Ovary (tissue), 9 donors: Measurements from ENCODE around the gene CFAP53. TPM values are rescaled to one million over a fixed set of nuclear protein-coding genes. Genes with fewer than 3 reads are reported as not detected.

ENCODE experiments used
- DNase-seq, 5 donors: peaks; one replicate each; pipeline ENCODE4 v3.0.0-alpha.2; 2019 to 2020
- H3K27ac ChIP-seq, 2 donors: fragments of 200-600 bp; one replicate each; pipeline versions ENCODE4 v1.5.1 to v1.8.0; 2019 to 2022
- H3K27me3 ChIP-seq: fragments of 200-600 bp; one replicate; pipeline ENCODE4 v1.8.0; 2022
- H3K36me3 ChIP-seq: fragments of 200-600 bp; sonication (generic); one replicate; pipeline ENCODE4 v1.5.1; 2019
- H3K4me1 ChIP-seq: one replicate; pipeline ENCODE4 v1.8.1; 2013; ENCODE audit warnings: mild to moderate bottlenecking, moderate library complexity; ENCODE audit not compliant: insufficient read depth
- H3K4me3 ChIP-seq: fragments of 200-600 bp; sonication (generic); one replicate; pipeline ENCODE4 v1.5.1; 2017
- H3K9me3 ChIP-seq, 2 donors: fragments of 200-600 bp in 1 of 2; sonication (generic) in 1 of 2; one replicate each; pipeline versions ENCODE4 v1.5.1 to v1.8.1; 2013 to 2019; ENCODE audit warnings: mild to moderate bottlenecking in 1 of 2, moderate library complexity in 1 of 2
- EP300 ChIP-seq: sonication (generic); formaldehyde crosslinking; IDR thresholded peaks from one replicate; pipeline ENCODE4 v1.6.1; 2017; ENCODE audit warnings: antibody characterized with exemption
- POLR2A ChIP-seq: fragments of 450-650 bp; IDR thresholded peaks from one replicate; pipeline ENCODE4 v1.6.1; 2017; ENCODE audit warnings: antibody characterized with exemption, mild to moderate bottlenecking, moderate library complexity
- WGBS, 3 donors: extraction: QIAGEN DNeasy Blood & Tissue Kit in 1 of 3; methylation state at CpG; one replicate each; pipeline versions ENCODE4 v1.1.5 to v1.1.7; 2013 to 2017; 5-methylcytosine and 5-hydroxymethylcytosine counted together
- intact Hi-C, 4 donors: fragments of 100-400 bp; cut with DNase I; formaldehyde crosslinking; loops; one replicate each; pipeline versions ENCODE4 v1.11.0 to v1.15.1; 2022 to 2023
- polyA plus RNA-seq, 2 donors: library from polyadenylated mRNA; stranded (reverse); fragments of 200-250 nt in 1 of 2; fragments of 350-450 nt in 1 of 2; fragmentation: Illumina TruSeq in 1 of 2; extraction: RNeasy Lipid Tissue Mini Kit (QIAGEN cat#74804) in 1 of 2; gene quantifications; one replicate each; pipeline ENCODE4 v1.2.3, GENCODE V29; 2013 to 2014
- total RNA-seq, 7 donors: library from RNA; depleted of rRNA in 2 of 7; stranded (reverse); fragments of >200 nt in 2 of 7; fragmentation: NEBNext Ultra II Directional in 3 of 7; extraction: Animal tissue kit (Norgen Biotek cat#: 25700) in 3 of 7; gene quantifications; one replicate each; pipeline versions ENCODE4 v1.1.0 to v1.2.4, GENCODE V29; 2016 to 2023
- TF ChIP-seq, protein P1 (sequence below), 3 donors: fragments of 450-650 bp in 2 of 3; fragments of 200-600 bp in 1 of 3; IDR thresholded peaks; one replicate each; pipeline versions ENCODE4 v1.5.1 to v1.8.0; 2016 to 2022; ENCODE audit warnings: antibody characterized with exemption in 3 of 3, mild to moderate bottlenecking in 1 of 3
- donor health status: DM: no; HTN: no; CAD: no; lungs with moderate emphysema.
- donor health status: DM: no; HTN: no; CAD: no.
- donor health status: Bipolar disorder and iron deficiency.
- donor health status: DM: yes; HTN: yes; CAD: no.
- donor health status: DM: no; HTN: no; CAD: no.
- donor health status: DM: yes; HTN: yes; CAD: no.

The CFAP53 gene
- total and polyA plus RNA-seq, 9 donors = 0.40 to 9.9 (median 0.61) TPM

DNA sequence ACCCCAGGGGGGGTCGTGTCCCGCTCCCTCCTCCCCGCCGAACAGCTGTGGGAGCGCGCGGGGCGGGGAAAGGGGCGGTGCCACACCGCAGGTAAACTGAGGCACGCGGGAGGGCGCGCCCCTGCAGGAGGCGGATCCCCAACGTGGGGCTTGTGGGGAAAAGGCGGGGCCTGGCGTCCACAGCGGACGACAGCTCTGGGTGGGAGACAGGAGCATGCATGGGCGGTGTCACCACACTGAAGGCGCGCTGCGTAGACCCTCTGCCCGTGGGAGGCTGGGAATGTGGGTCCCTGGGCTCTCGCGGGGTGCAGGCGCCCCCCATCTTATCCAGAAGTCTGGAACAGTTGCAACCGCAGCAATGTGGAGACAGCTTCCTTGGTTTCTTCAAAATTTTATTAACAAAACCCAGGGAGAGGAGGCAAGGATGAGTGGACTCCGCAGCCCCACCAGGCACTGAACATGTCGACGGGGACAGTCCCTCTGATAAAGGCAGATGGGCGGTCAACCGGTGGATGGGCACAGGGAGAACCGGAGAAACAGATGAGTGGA, 15.8 kb upstream of the CFAP53 start:
- H3K9me3 ChIP-seq = no peaks in the 10 kb centered on the region
- TF ChIP-seq POLR2A (no peak), EP300 (no peak)
- TF ChIP-seq, protein P1, sequence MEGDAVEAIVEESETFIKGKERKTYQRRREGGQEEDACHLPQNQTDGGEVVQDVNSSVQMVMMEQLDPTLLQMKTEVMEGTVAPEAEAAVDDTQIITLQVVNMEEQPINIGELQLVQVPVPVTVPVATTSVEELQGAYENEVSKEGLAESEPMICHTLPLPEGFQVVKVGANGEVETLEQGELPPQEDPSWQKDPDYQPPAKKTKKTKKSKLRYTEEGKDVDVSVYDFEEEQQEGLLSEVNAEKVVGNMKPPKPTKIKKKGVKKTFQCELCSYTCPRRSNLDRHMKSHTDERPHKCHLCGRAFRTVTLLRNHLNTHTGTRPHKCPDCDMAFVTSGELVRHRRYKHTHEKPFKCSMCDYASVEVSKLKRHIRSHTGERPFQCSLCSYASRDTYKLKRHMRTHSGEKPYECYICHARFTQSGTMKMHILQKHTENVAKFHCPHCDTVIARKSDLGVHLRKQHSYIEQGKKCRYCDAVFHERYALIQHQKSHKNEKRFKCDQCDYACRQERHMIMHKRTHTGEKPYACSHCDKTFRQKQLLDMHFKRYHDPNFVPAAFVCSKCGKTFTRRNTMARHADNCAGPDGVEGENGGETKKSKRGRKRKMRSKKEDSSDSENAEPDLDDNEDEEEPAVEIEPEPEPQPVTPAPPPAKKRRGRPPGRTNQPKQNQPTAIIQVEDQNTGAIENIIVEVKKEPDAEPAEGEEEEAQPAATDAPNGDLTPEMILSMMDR (IDR thresholded peaks at IDR 0.05) = no peak
- H3K27ac ChIP-seq = peak overlapping the region; percentile 75 to 84
- peak overlapping the region; percentile 95 for H3K4me3 ChIP-seq
- WGBS, 3 donors = 26 to 35% (median 30%) methylated on average over 32 to 35 of the region's 35 CpGs
- no peaks in the 10 kb centered on the region for H3K36me3 ChIP-seq
- intact Hi-C loops = loop anchor here in 1 of 4 donors (10.0 kb wide), 1 partner anchor 787 kb away; the partner anchor contains the start of gene RPL17
- peaks cover 13% of the 10 kb centered on the region for H3K4me1 ChIP-seq
- peak in 1 of 5 donors; percentile 28 for DNase-seq
- no peaks in the 10 kb centered on the region for H3K27me3 ChIP-seq

DNA sequence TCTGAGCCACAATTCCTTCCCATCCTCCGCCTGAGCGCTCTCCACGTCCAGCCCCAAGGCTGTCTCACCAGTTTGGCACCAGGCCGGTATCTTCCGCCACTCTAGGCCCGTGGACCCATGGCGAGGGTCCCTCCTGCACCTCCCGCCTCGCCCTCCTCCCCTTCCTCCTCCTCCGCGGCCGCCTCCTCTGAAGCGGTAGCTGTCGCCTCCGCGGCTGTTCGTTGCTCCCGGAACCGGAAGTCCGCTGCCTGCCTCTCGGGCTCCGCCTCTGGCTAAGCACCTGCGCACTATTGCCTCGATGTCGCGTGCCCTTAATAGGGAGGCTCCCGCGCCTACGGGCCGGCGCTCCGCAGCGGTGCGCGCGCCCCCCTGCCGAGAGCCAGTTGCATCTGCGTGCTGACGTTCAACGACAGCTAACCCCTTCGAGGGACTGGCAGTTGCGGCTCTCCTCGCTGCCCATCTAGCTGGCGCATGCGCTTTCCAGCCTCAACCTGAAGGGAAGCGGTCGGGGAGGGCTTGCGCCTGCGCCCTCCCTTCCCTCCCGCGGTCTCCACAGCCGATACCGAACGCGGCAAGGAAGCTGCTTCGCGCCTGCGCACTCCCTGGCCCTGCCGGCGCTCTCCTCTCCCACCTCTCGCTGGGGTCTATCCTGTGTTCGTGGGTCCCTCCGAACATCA, 15.1 kb upstream of the CFAP53 start, which contains the start of gene MBD1:
Gene MBD1 (minus strand): TSS at position 229 of the 677 bp plus-strand sequence. CDS start 1,531 bp downstream, outside the sequence.
- TF ChIP-seq EP300 (no peak), POLR2A (peak; percentile 78)
- TF ChIP-seq, protein P1 (IDR thresholded peaks at IDR 0.05) = peak; percentile 48 to 58 (median 50)
- WGBS, 3 donors = 0 to 1% (median 1%) methylated on average over 62 to 63 of the region's 63 CpGs
- peak; percentile 96 to 98 (median 97) for DNase-seq
- Histone ChIP-seq H3K27ac (peak within 1 kb of the TSS; percentile 75 to 84), H3K9me3 (no peaks in the 10 kb centered on the region), H3K4me1 (peaks cover 10% of the 10 kb centered on the region), H3K27me3 (no peaks in the 10 kb centered on the region), H3K4me3 (peak within 1 kb of the TSS; percentile 95), H3K36me3 (no peaks in the 10 kb centered on the region)
- intact Hi-C loops = loop anchor here in 1 of 4 donors (10.0 kb wide), 1 partner anchor 787 kb away; the partner anchor contains the start of gene RPL17

DNA sequence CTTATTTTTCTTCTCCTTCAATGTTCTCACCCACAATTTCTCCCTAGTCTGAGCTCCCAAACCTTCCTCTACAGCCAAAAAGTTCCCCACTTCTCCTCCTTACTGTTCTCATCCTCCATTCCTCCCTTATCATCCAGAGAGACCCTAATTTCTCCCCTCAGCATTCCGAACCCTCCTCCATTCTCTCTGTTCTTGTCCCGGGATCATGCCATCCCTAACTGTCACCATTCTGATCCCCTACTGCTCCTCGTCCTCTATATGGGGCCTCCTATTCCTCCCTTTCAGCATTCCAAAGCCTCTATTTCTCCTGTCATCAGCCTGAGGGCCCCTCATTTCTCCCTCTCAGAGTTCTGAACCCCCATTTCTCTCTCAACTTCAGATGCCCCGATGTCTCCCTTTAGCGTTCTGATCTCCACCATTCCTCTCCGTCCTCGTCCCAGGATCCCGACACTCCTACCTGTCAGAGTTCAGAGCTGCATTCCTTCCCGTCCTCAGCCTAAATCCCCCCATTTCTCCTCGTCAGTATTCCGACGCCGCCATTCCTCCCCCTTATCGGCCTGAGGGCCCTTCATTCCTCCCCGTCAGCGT, 14.5 kb upstream of the CFAP53 start:
- intact Hi-C loops = loop anchor here in 1 of 4 donors (10.0 kb wide), 1 partner anchor 786 kb away; the partner anchor contains the start of gene RPL17
- no peak for DNase-seq
- no peaks in the 10 kb centered on the region for H3K36me3 ChIP-seq
- WGBS, 3 donors = 0 to 1% (median 1%) methylated on average over 16 of the region's 16 CpGs
- H3K27me3 ChIP-seq = no peaks in the 10 kb centered on the region
- H3K4me3 ChIP-seq = peak overlapping the region; percentile 95
- peak overlapping the region; percentile 60 to 84 for H3K27ac ChIP-seq
- H3K4me1 ChIP-seq = peaks cover 8% of the 10 kb centered on the region
- no peaks in the 10 kb centered on the region for H3K9me3 ChIP-seq
- TF ChIP-seq POLR2A = no peak
- TF ChIP-seq, protein P1 (IDR thresholded peaks at IDR 0.05) = no peak
- no peak for TF ChIP-seq EP300

DNA sequence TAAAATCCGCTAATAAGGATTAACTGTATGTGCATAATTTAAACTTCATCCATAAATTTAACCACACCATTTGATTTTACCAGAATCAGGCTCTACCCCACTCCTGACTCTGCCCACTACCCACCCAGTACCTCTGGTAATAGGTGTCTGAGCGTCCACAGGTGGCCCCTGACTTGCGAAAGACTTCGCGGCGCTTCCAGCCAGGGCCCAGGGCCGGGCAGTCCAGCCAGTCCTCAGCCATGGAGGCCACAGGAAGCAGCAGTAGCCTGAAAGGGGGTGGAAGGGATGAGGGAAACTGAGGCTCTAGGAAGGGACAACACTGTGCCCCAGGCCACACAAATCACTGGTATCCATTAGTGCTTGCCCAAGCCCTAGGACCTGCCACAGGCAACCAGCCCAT, 13.5 kb upstream of the CFAP53 start:
- TF ChIP-seq EP300 = no peak
- TF ChIP-seq POLR2A = no peak
- TF ChIP-seq, protein P1 (IDR thresholded peaks at IDR 0.05) = no peak
- no peaks in the 10 kb centered on the region for H3K36me3 ChIP-seq
- H3K9me3 ChIP-seq = no peaks in the 10 kb centered on the region
- no peak for DNase-seq
- intact Hi-C loops = loop anchor here in 1 of 4 donors (10.0 kb wide), 1 partner anchor 785 kb away; the partner anchor contains the start of gene RPL17
- H3K4me3 ChIP-seq = no peak overlapping the region
- 91 to 96% (median 95%) methylated on average over 7 of the region's 7 CpGs for WGBS, 3 donors
- peaks cover 8% of the 10 kb centered on the region for H3K4me1 ChIP-seq
- H3K27ac ChIP-seq = no peak overlapping the region
- H3K27me3 ChIP-seq = no peaks in the 10 kb centered on the region
